CD14-positive monocyte (primary cell): ENCODE results near the gene CACNA2D2. TPM values are rescaled to one million over a fixed set of nuclear protein-coding genes. Genes with fewer than 3 reads are reported as not detected.

Experiments
- DNase-seq, 3 donors: peaks; one replicate each; pipeline ENCODE4 v3.0.0-alpha.2; 2011 to 2022
- H2AFZ ChIP-seq: 2 replicates; pipeline ENCODE4 v1.6.0; 2012; ENCODE audit warnings: mild to moderate bottlenecking, low read depth, low read length, inconsistent platforms; ENCODE audit not compliant: insufficient read depth, poor library complexity, severe bottlenecking
- H3K27ac ChIP-seq, 2 donors: 1 replicate in 1 of 2; 2 replicates in 1 of 2; pipeline ENCODE4 v1.5.1; 2012 to 2013; ENCODE audit warnings: low read length in 2 of 2, control low read depth in 1 of 2, inconsistent platforms in 1 of 2, low read depth in 1 of 2, mild to moderate bottlenecking in 1 of 2
- H3K27me3 ChIP-seq, 2 donors: one replicate each; pipeline versions ENCODE4 v1.6.0 to v1.6.1; 2011 to 2013; ENCODE audit warnings: low read length in 2 of 2; ENCODE audit not compliant: control insufficient read depth in 2 of 2, insufficient read depth in 2 of 2
- H3K36me3 ChIP-seq, 2 donors: replicated peaks in 1 of 2; 1 replicate in 1 of 2; 2 replicates in 1 of 2; pipeline versions ENCODE4 v1.5.1 to v1.6.1; 2012 to 2013; ENCODE audit warnings: low read length in 2 of 2, control low read depth in 1 of 2, inconsistent platforms in 1 of 2, mild to moderate bottlenecking in 1 of 2; ENCODE audit not compliant: insufficient read depth in 2 of 2, control insufficient read depth in 1 of 2
- H3K4me1 ChIP-seq, 2 donors: 1 replicate in 1 of 2; 2 replicates in 1 of 2; pipeline versions ENCODE4 v1.5.1 to v1.6.1; 2012 to 2013; ENCODE audit warnings: low read length in 2 of 2, control low read depth in 1 of 2, inconsistent platforms in 1 of 2, mild to moderate bottlenecking in 1 of 2, moderate library complexity in 1 of 2; ENCODE audit not compliant: insufficient read depth in 2 of 2, control insufficient read depth in 1 of 2
- H3K4me2 ChIP-seq: replicated peaks from 2 replicates; pipeline ENCODE3; 2012; ENCODE audit warnings: low read length, moderate library complexity, mild to moderate bottlenecking; ENCODE audit not compliant: poor library complexity, severe bottlenecking; ENCODE audit errors: extremely low read depth
- H3K4me3 ChIP-seq, 3 experiments: fragments of 200-600 bp in 1 of 3; sonication (generic) in 1 of 3; replicated peaks in 1 of 3; 1 replicate in 2 of 3; 2 replicates in 1 of 3; pipeline ENCODE4 v1.5.1; 2011 to 2013; ENCODE audit warnings: low read length in 3 of 3, mild to moderate bottlenecking in 3 of 3, control low read depth in 2 of 3, low read depth in 2 of 3, inconsistent platforms in 1 of 3, moderate library complexity in 1 of 3
- H3K79me2 ChIP-seq: 2 replicates; pipeline ENCODE4 v1.6.0; 2012; ENCODE audit warnings: mild to moderate bottlenecking, control low read depth, inconsistent platforms, low read length, moderate library complexity; ENCODE audit not compliant: insufficient read depth
- H3K9ac ChIP-seq: 2 replicates; pipeline ENCODE4 v1.6.0; 2017; ENCODE audit warnings: low read length, mild to moderate bottlenecking; ENCODE audit not compliant: insufficient read depth, poor library complexity, severe bottlenecking
- H3K9me3 ChIP-seq, 2 donors: replicated peaks in 1 of 2; 1 replicate in 1 of 2; 2 replicates in 1 of 2; pipeline versions ENCODE4 v1.5.1 to v1.6.1; 2012 to 2013; ENCODE audit warnings: low read length in 2 of 2, control low read depth in 1 of 2; ENCODE audit not compliant: control insufficient read depth in 1 of 2, insufficient read depth in 1 of 2
- H4K20me1 ChIP-seq: 2 replicates; pipeline ENCODE4 v1.6.0; 2012; ENCODE audit warnings: mild to moderate bottlenecking, low read length, control low read depth, moderate library complexity; ENCODE audit not compliant: insufficient read depth
- H3K27ac Mint-ChIP-seq, 7 donors: one replicate each; pipeline ENCODE4 v1.8.0; 2020; ENCODE audit warnings: mild to moderate bottlenecking in 7 of 7, mixed read lengths in 7 of 7, moderate library complexity in 6 of 7, inconsistent platforms in 2 of 7
- H3K27me3 Mint-ChIP-seq, 3 donors: one replicate each; pipeline ENCODE4 v1.8.0; 2021 to 2022; ENCODE audit warnings: low read depth in 3 of 3, mild to moderate bottlenecking in 3 of 3, mixed read lengths in 3 of 3, moderate library complexity in 3 of 3, inconsistent platforms in 1 of 3
- H3K36me3 Mint-ChIP-seq, 2 donors: one replicate each; pipeline ENCODE4 v1.8.0; 2020; ENCODE audit warnings: mixed read lengths in 2 of 2, inconsistent platforms in 1 of 2, mild to moderate bottlenecking in 1 of 2
- H3K4me1 Mint-ChIP-seq: one replicate; pipeline ENCODE4 v1.8.0; 2020; ENCODE audit warnings: mild to moderate bottlenecking, mixed read lengths
- H3K4me3 Mint-ChIP-seq, 2 donors: one replicate each; pipeline ENCODE4 v1.8.0; 2020; ENCODE audit warnings: mild to moderate bottlenecking in 2 of 2, mixed read lengths in 2 of 2, moderate library complexity in 1 of 2
- H3K9me3 Mint-ChIP-seq, 7 donors: one replicate each; pipeline ENCODE4 v1.8.0; 2020 to 2022; ENCODE audit warnings: mixed read lengths in 7 of 7, mild to moderate bottlenecking in 6 of 7, moderate library complexity in 6 of 7, inconsistent platforms in 2 of 7
- WGBS: methylation state at CpG from one replicate; pipeline ENCODE4 v1.1.5; 2013; ENCODE audit warnings: missing lambda C conversion rate; ENCODE audit not compliant: insufficient coverage; 5-methylcytosine and 5-hydroxymethylcytosine counted together
- intact Hi-C, 2 donors: fragments of 100-400 bp; cut with micrococcal nuclease; formaldehyde crosslinking; loops; one replicate each; pipeline versions ENCODE4 v1.15.0 to v1.15.1; 2023
- polyA plus RNA-seq, 3 donors: library from polyadenylated mRNA; depleted of rRNA in 1 of 3; unstranded in 2 of 3; stranded (reverse) in 1 of 3; fragments of 300-500 nt in 2 of 3; fragments of >200 nt in 1 of 3; fragmentation: Illumina TruSeq in 2 of 3; gene quantifications; 1 replicate in 2 of 3; 2 replicates in 1 of 3; pipeline ENCODE4 v1.2.3, GENCODE V29; 2012 to 2021
- TF ChIP-seq, protein P1 (sequence below): fragments of 200-600 bp; IDR thresholded peaks from one replicate; pipeline ENCODE4 v1.8.0; 2022; ENCODE audit warnings: antibody characterized with exemption, mild to moderate bottlenecking

Gene CACNA2D2
- polyA plus RNA-seq, 3 donors: 0.09 to 0.16 TPM; not detected in 1

GRCh38 chr3:50436114-50436674 lies 67.2 kb downstream of the CACNA2D2 start:
- no peaks in the 10 kb centered on the region for H3K36me3 ChIP-seq
- H3K9me3 ChIP-seq: no peaks in the 10 kb centered on the region
- DNase-seq: peak; percentile 49 to 64 (median 60)
- H2AFZ ChIP-seq: peak overlapping the region; percentile 6
- intact Hi-C loops: loop anchor here (1.0 to 5.0 kb wide), 2 partner anchors 106 kb away; no protein-coding TSS in a partner anchor
- H3K9ac ChIP-seq: no peak overlapping the region
- H3K36me3 Mint-ChIP-seq: no peaks in the 10 kb centered on the region
- H3K79me2 ChIP-seq: no peaks in the 10 kb centered on the region
- no peak overlapping the region for H3K27ac Mint-ChIP-seq
- H3K27ac ChIP-seq: no peak overlapping the region
- no peak overlapping the region for H3K4me2 ChIP-seq
- 24% methylated on average over 4 of the region's 5 CpGs for WGBS
- peaks cover 6 to 9% (median 6%) of the 10 kb centered on the region in 3 donors for H3K27me3 Mint-ChIP-seq
- H3K4me3 Mint-ChIP-seq: no peak overlapping the region
- H3K9me3 Mint-ChIP-seq: no peaks in the 10 kb centered on the region
- peaks cover 21% of the 10 kb centered on the region for H3K4me1 Mint-ChIP-seq
- no peaks in the 10 kb centered on the region for H4K20me1 ChIP-seq
- H3K4me1 ChIP-seq: peaks cover 7 to 13% of the 10 kb centered on the region in 2 donors
- H3K27me3 ChIP-seq: no peaks in the 10 kb centered on the region
- no peak overlapping the region for H3K4me3 ChIP-seq
- TF ChIP-seq, protein P1, sequence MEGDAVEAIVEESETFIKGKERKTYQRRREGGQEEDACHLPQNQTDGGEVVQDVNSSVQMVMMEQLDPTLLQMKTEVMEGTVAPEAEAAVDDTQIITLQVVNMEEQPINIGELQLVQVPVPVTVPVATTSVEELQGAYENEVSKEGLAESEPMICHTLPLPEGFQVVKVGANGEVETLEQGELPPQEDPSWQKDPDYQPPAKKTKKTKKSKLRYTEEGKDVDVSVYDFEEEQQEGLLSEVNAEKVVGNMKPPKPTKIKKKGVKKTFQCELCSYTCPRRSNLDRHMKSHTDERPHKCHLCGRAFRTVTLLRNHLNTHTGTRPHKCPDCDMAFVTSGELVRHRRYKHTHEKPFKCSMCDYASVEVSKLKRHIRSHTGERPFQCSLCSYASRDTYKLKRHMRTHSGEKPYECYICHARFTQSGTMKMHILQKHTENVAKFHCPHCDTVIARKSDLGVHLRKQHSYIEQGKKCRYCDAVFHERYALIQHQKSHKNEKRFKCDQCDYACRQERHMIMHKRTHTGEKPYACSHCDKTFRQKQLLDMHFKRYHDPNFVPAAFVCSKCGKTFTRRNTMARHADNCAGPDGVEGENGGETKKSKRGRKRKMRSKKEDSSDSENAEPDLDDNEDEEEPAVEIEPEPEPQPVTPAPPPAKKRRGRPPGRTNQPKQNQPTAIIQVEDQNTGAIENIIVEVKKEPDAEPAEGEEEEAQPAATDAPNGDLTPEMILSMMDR: peak; percentile 96

DNA sequence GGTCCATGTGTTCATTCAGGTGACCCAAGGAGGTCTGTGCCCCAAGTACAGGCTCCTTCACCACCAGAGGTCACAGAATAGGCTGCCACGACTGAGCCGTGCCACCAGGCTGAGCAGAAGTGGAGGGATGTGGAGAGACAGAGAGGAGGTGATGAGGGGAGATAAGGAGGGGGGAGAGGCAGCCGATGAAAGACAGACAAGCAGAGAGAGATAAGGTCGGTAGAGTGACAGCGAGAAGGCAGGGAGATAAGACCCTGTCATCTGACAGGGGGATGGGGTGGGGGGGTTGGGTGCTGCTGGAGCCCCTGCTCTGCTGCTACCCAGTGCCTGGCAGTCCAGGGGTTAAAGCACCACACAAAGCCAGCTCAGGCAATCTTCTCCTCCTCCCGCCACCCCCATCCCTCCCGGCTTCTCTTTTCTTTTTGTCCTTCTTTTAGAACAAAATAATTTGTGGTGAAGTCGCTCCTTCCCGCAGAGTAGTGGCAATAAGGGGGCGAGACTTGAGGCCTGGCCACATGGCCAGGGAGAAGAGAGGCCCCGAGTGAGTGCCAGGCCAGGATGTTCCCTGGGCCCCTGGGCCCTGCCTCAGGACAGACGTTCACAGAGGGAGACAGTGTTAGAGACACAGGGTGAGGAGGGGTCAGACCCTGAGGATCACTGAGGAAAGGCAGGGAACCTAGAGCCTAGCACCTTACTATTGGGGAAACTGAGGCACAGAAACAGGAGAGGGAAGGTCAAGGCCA lies 67.9 kb downstream of the CACNA2D2 start:
- WGBS: 50% methylated on average over 7 of the region's 12 CpGs
- Histone ChIP-seq H3K27ac (no peak overlapping the region), H3K4me1 (peaks cover 7 to 13% of the 10 kb centered on the region in 2 donors)

More for the DNA sequence above, 67.9 kb downstream of the CACNA2D2 start:
- H4K20me1 ChIP-seq: no peaks in the 10 kb centered on the region
- no peaks in the 10 kb centered on the region for H3K9me3 ChIP-seq
- TF ChIP-seq, protein P1: no peak
- Mint-ChIP-seq H3K27ac (peak overlapping the region in 1 of 7 donors; percentile 72), H3K9me3 (no peaks in the 10 kb centered on the region), H3K27me3 (peaks cover 6 to 9% (median 6%) of the 10 kb centered on the region in 3 donors), H3K4me1 (peaks cover 21% of the 10 kb centered on the region), H3K36me3 (no peaks in the 10 kb centered on the region), H3K4me3 (no peak overlapping the region)
- no peak overlapping the region for H3K4me3 ChIP-seq
- no peaks in the 10 kb centered on the region for H3K79me2 ChIP-seq
- H3K36me3 ChIP-seq: no peaks in the 10 kb centered on the region
- no peak overlapping the region for H2AFZ ChIP-seq
- no peaks in the 10 kb centered on the region for H3K27me3 ChIP-seq
- intact Hi-C loops: loop anchor here (1.0 to 5.0 kb wide), 2 partner anchors 107 kb away; no protein-coding TSS in a partner anchor
- no peak for DNase-seq
- no peak overlapping the region for H3K9ac ChIP-seq
- H3K4me2 ChIP-seq: no peak overlapping the region
